T-helper 17 cell (primary cell): ENCODE measurements around the gene CASP10. TPM values are rescaled to one million over a fixed set of nuclear protein-coding genes. Genes with fewer than 3 reads are reported as not detected.
"Not testable (repeated sequence)": the region's sequence is repeated elsewhere in the genome, so short reads cannot be mapped to it uniquely, and the experiment has no call there.

Experiments used
- ATAC-seq: fragments of 150-1000 bp; cut with Tn5 transposase; 2 replicates; pipeline ENCODE4 v1.10.0; 2021; ENCODE audit warnings: mild to moderate bottlenecking, moderate library complexity
- DNase-seq, 3 donors: peaks; one replicate each; pipeline versions ENCODE4 v3.0.0 to v3.0.0-alpha.2; 2020 to 2021
- H3K9me3 ChIP-seq: one replicate; pipeline ENCODE4 v1.7.0; 2013; ENCODE audit warnings: low read length, mild to moderate bottlenecking; ENCODE audit not compliant: control insufficient read depth, poor library complexity, severe bottlenecking
- H3K27ac Mint-ChIP-seq: one replicate; pipeline ENCODE4 v1.8.0; 2022; ENCODE audit warnings: mild to moderate bottlenecking, moderate library complexity, mixed read lengths
- H3K27me3 Mint-ChIP-seq: one replicate; pipeline ENCODE4 v1.8.0; 2022; ENCODE audit warnings: mixed read lengths
- H3K36me3 Mint-ChIP-seq: one replicate; pipeline ENCODE4 v1.8.0; 2022; ENCODE audit warnings: low read depth, mixed read lengths
- H3K4me1 Mint-ChIP-seq: one replicate; pipeline ENCODE4 v1.8.0; 2022; ENCODE audit warnings: mild to moderate bottlenecking, mixed read lengths
- H3K4me3 Mint-ChIP-seq: one replicate; pipeline ENCODE4 v1.8.0; 2022; ENCODE audit warnings: mild to moderate bottlenecking, moderate library complexity, mixed read lengths
- total RNA-seq, 4 donors: library from RNA in 2 of 4; stranded (reverse) in 2 of 4; gene quantifications; one replicate each; pipeline ENCODE4 v1.2.3 and lab custom pipeline; 2022 to 2026

Gene CASP10
- total RNA-seq, 2 donors from 2014 or later, result 16.4 to 21.2 TPM

DNA sequence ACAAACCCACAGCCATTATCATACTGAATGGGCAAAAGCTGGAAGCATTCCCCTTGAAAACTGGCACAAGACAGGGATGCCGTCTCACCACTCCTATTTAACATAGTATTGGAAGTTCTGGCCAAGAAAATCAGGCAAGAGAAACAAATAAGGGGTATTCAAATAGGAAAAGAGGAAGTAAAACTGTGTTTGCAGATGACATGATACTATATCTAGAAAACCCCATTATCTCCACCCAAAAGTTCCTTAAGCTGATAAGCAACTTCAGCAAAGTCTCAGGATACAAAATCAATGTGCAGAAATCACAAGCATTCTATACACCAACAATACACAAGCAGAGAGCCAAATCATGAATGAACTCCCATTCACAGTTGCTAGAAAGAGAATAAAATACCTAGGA, 14.4 kb upstream of the CASP10 start:
- H3K4me1 Mint-ChIP-seq, H3K27me3 Mint-ChIP-seq, H3K36me3 Mint-ChIP-seq, DNase-seq, H3K27ac Mint-ChIP-seq, H3K9me3 ChIP-seq, ATAC-seq, H3K4me3 Mint-ChIP-seq: not testable (repeated sequence)

DNA sequence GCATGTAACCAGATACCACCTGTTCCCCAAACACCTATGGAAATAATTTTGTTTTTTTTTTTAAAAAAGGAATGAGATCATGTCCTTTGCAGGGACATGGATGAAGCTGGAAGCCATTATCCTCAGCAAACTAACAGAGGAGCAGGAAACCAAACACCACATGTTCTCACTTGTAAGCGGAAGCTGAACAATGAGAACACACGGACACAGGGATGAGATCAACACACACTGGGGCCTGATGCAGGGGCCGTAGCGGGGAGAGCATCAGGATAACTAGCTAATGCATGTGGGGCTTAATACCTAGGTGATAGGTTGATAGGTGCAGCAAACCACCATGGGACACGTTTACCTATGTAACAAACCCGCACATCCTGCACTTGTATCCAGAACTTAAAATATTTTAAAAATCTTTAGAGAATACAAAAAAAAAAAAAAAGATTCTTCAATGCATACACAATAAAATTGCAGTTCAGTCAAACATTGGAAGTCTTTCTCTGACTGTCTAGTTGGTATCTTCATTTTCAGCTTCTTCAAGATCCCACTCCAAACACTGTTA, 11.6 kb upstream of the CASP10 start:
- Mint-ChIP-seq H3K4me3 (no peak overlapping the region), H3K27ac (no peak overlapping the region), H3K36me3 (no peaks in the 10 kb centered on the region), H3K27me3 (no peaks in the 10 kb centered on the region), H3K4me1 (peaks cover 7% of the 10 kb centered on the region)
- no peak for ATAC-seq
- no peak for DNase-seq
- H3K9me3 ChIP-seq, result peaks cover 6% of the 10 kb centered on the region

DNA sequence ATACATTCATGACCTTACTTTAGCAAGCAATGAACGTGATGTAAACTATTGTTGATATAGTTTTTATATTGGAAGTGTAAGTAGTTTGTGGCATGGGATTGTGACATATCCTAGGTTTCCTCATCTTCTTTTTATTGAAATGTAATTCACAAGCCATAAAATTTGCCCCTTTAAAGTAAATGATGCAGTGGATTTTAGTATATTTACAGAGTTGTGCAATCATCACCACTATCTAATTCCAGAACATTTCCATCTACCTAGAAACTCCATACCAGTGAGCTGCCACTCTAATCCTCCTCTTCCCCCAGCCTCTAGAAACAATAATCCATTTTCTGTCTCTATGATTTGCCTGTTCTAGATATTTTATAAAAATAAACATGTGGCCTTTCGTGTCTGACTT, 10.7 kb upstream of the CASP10 start:
- ATAC-seq (no peak), DNase-seq (no peak)
- peaks cover 8% of the 10 kb centered on the region for H3K4me1 Mint-ChIP-seq
- H3K36me3 Mint-ChIP-seq, result no peaks in the 10 kb centered on the region
- H3K27ac Mint-ChIP-seq, result no peak overlapping the region
- H3K4me3 Mint-ChIP-seq, result no peak overlapping the region
- no peaks in the 10 kb centered on the region for H3K27me3 Mint-ChIP-seq
- H3K9me3 ChIP-seq, result peaks cover under 1% of the 10 kb centered on the region

DNA sequence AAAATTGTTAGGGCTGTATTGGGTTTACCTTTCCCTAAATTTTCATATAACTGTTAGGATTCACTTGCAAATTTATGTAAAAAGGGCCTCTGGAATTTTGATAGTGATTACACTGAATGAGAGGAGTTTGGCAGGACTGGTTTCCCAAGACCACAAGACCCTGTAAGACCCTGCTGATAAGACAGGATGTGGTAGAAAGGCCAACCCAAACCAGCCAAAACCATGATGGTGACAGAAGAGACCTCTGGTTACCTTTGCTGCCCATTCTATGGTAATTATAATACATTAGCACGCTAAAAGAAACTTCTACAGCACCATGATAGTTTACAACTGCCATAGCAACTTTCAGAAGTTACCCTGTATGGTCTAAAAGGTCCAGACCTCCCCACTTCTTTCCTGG, 8.3 kb upstream of the CASP10 start:
- H3K9me3 ChIP-seq, result no peaks in the 10 kb centered on the region
- H3K27ac Mint-ChIP-seq, result peak overlapping the region; percentile 70
- H3K4me3 Mint-ChIP-seq, result no peak overlapping the region
- H3K4me1 Mint-ChIP-seq, result peaks cover 8% of the 10 kb centered on the region
- no peaks in the 10 kb centered on the region for H3K27me3 Mint-ChIP-seq
- DNase-seq, result no peak
- H3K36me3 Mint-ChIP-seq, result no peaks in the 10 kb centered on the region
- ATAC-seq, result no peak

DNA sequence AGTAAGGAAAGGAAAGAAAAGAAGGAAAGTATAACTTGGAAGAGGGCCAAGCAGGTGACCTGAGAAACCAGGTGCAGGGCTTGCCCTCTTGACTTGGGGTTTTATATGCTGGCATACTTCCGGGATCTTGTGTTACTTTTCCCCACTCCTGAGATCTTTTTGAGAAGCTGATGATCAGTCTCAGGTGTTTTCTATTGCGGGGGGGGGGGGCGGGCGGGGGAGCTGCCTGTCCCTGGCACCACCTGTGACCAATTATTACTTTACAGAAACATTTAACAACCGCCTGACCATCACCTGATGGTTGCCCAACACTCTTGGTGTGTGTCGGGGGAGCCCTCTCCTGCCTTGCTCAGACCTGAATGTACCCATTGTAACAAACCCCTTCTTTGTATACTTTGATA, 6.9 kb upstream of the CASP10 start:
- H3K9me3 ChIP-seq, result no peaks in the 10 kb centered on the region
- DNase-seq (no peak), ATAC-seq (no peak)
- Mint-ChIP-seq H3K36me3 (no peaks in the 10 kb centered on the region), H3K4me3 (no peak overlapping the region), H3K27ac (no peak overlapping the region), H3K4me1 (peaks cover 14% of the 10 kb centered on the region), H3K27me3 (no peaks in the 10 kb centered on the region)

DNA sequence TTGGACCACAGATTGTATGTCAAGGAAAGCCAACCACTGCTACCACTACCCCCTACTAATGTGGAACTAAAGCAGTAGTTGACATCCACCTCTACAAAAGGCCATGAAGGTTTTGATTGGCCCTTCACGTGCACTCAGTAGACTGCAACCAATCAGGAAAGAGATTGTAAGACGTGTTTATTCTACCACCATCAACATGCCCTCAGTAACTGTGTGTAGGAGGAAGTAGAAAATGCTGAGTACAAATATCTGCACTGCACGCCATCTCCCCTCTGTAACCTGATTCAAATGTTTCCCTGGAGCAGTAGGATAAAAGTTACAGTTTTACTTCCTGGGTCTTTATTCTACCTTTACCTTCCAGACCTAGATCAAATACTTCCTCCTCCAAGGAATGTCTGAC, 2.9 kb upstream of the CASP10 start:
- peaks cover 27% of the 10 kb centered on the region for H3K4me1 Mint-ChIP-seq
- DNase-seq (no peak), ATAC-seq (peak; percentile 32)
- H3K9me3 ChIP-seq, result no peaks in the 10 kb centered on the region
- no peaks in the 10 kb centered on the region for H3K36me3 Mint-ChIP-seq
- no peaks in the 10 kb centered on the region for H3K27me3 Mint-ChIP-seq
- H3K4me3 Mint-ChIP-seq, result no peak overlapping the region
- H3K27ac Mint-ChIP-seq, result peak overlapping the region; percentile 80

DNA sequence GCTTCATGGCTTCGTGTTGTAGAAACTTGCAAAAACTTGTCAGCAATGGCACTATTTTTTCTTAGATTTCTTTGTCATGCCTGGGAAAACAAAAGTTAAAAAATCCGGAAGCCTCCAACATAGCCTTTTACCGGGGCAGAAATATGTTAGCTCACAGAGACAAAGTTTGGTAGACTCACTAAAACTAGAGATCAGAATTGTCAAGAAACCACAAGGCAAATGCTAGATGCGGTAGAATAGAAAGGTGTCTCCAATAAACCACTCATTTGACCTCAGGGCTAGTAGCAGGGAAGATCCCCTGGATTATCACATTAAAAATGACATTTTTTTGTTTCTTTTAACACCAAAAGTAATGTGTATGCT, 405 bp downstream of the CASP10 start:
- no peaks in the 10 kb centered on the region for H3K36me3 Mint-ChIP-seq
- DNase-seq (no peak), ATAC-seq (peak; percentile 47)
- peaks cover under 1% of the 10 kb centered on the region for H3K9me3 ChIP-seq
- H3K4me1 Mint-ChIP-seq, result peaks cover 40% of the 10 kb centered on the region
- H3K27me3 Mint-ChIP-seq, result no peaks in the 10 kb centered on the region
- H3K4me3 Mint-ChIP-seq, result peak overlapping the region; percentile 95
- peak overlapping the region; percentile 95 for H3K27ac Mint-ChIP-seq

DNA sequence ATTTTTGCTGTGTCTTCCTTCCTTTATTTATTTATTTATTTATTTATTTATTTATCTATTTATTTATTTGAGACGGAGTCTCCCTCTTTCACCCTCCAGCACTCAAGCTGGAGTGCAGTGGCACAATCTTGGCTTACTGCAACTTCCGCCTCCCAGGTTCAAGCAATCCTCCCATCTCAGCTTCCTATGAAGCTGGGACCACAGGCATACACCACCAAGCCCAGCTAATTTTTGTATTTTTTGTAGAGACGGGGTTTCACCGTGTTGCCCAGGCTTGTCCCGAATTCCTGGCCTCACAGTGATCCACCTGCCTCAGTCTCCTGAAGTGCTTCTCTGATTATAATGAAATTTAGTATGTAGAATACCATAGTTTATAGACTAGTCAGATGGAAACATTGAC, 894 bp downstream of the CASP10 start:
- peak overlapping the region; percentile 95 for H3K4me3 Mint-ChIP-seq
- DNase-seq, ATAC-seq, H3K27me3 Mint-ChIP-seq, H3K9me3 ChIP-seq, H3K36me3 Mint-ChIP-seq: not testable (repeated sequence)
- H3K4me1 Mint-ChIP-seq, result peaks cover 42% of the 10 kb centered on the region
- peak overlapping the region; percentile 95 for H3K27ac Mint-ChIP-seq

DNA sequence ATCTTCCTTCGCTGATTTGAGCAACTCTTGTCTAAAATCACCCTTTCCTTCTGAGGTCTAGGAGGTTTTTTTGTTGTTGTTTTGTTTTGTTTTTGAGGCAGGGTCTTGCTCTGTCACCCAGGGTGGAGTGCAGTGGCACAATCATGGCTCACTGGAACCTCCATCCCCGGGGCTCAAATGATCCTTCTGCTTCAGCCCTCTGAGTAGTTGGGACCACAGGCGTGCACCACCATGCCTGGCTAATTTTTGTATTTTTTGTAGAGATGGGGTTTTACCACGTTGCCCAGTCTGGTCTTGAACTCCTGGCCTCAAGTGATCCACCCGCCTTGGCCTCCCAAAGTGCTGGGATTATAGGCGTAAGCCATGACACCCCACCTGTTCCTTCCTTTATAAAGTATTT, 1.3 kb downstream of the CASP10 start:
- peak overlapping the region; percentile 95 for H3K27ac Mint-ChIP-seq
- peaks cover 44% of the 10 kb centered on the region for H3K4me1 Mint-ChIP-seq
- H3K9me3 ChIP-seq, H3K27me3 Mint-ChIP-seq, ATAC-seq, DNase-seq, H3K36me3 Mint-ChIP-seq: not testable (repeated sequence)
- H3K4me3 Mint-ChIP-seq, result peak overlapping the region; percentile 95

DNA sequence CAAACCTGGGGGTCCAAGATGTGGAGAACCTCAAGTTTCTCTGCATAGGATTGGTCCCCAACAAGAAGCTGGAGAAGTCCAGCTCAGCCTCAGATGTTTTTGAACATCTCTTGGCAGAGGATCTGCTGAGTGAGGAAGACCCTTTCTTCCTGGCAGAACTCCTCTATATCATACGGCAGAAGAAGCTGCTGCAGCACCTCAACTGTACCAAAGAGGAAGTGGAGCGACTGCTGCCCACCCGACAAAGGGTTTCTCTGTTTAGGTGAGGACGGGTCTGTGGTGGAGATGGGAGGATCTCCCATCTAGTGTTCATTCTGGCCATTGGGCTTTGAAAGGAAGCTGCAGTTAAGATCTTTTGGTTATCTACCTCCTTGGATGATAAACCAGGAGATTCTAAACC, 2.9 kb downstream of the CASP10 start:
- peak overlapping the region; percentile 95 for H3K27ac Mint-ChIP-seq
- no peaks in the 10 kb centered on the region for H3K27me3 Mint-ChIP-seq
- peaks cover 3% of the 10 kb centered on the region for H3K9me3 ChIP-seq
- peak overlapping the region; percentile 95 for H3K4me3 Mint-ChIP-seq
- ATAC-seq (no peak), DNase-seq (no peak)
- H3K4me1 Mint-ChIP-seq, result peaks cover 42% of the 10 kb centered on the region
- no peaks in the 10 kb centered on the region for H3K36me3 Mint-ChIP-seq

DNA sequence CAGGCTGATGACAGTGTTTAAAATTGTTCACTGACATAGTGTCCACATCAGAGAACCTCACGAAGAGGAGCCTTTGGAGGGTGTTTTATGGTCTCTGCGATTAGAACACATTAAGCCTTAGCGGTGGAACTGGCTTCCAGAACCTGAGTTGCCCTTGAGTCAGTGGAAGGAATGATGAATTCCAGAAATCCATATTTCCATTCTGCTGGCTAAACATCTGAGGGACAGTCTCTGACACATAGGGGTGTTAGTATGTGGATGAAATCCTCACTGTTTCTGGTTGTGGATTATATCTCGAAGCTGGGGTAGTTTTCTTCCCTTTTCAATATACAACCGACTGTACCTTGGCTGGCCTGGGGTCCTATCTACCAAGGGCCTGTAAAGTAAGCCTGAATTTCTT, 4.0 kb downstream of the CASP10 start:
- H3K4me1 Mint-ChIP-seq, result peaks cover 52% of the 10 kb centered on the region
- no peaks in the 10 kb centered on the region for H3K36me3 Mint-ChIP-seq
- no peaks in the 10 kb centered on the region for H3K27me3 Mint-ChIP-seq
- DNase-seq (no peak), ATAC-seq (no peak)
- peak overlapping the region; percentile 0 for H3K4me3 Mint-ChIP-seq
- peaks cover 3% of the 10 kb centered on the region for H3K9me3 ChIP-seq
- H3K27ac Mint-ChIP-seq, result no peak overlapping the region

DNA sequence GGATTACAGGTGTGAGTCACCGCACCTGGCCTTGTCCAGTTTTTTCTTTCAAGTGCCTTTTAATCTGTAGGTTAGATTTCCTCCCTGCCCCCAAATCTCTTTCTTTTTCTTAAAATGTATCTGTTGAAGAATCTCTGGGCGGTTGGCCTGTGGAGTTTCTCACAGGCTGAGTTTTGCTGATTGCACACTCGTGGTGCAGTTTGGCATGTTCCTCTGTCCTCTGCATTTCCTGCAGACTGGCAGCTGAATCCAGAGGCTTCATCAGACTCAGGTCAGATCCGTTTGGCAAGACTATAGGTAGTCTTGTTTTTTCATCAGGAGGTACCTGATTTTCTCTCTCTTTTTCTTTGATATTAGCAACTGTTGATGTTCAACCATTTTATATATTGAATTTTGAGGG, 5.5 kb downstream of the CASP10 start:
- no peak for DNase-seq
- no peaks in the 10 kb centered on the region for H3K36me3 Mint-ChIP-seq
- peaks cover 53% of the 10 kb centered on the region for H3K4me1 Mint-ChIP-seq
- no peak for ATAC-seq
- H3K9me3 ChIP-seq, result peaks cover 3% of the 10 kb centered on the region
- no peaks in the 10 kb centered on the region for H3K27me3 Mint-ChIP-seq
- peak overlapping the region; percentile 78 for H3K27ac Mint-ChIP-seq
- H3K4me3 Mint-ChIP-seq, result no peak overlapping the region

DNA sequence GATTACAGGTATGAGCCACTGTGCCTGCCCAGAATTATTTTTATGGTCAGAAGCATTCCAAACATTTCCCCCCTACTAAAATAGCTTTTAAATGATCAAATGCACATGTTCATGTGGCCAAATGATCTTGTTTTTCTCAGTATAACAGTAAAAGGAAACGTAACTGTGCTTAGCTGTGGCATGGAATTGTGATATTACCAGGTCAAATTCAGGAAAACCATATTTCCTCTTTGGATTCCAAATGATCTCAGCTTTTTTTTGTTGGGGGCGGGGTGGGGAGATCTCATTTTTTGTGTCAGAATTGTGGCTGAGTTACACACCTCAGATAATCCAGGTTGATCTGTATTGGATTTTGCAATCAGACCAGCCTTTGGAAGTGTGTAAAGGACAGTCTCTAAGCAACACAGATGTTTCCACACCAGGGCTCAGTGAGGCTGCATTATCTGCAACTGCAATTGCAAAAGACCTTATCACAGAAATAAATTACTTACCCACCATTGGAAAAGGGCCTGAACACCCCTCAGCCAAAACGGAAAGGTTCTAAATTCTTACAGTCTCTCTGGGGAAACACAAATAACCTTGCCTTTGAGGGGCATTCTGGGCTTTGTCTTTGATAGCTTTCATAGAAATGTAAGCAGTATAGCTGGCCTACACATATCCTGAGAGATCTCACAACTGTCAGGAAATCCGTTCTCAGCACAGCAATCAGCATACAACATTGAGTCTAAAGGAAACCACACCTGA, 8.4 kb downstream of the CASP10 start:
- Mint-ChIP-seq H3K4me1 (peaks cover 47% of the 10 kb centered on the region), H3K27ac (peak overlapping the region; percentile 93), H3K36me3 (no peaks in the 10 kb centered on the region), H3K27me3 (no peaks in the 10 kb centered on the region), H3K4me3 (peak overlapping the region; percentile 80)
- H3K9me3 ChIP-seq, result peaks cover 3% of the 10 kb centered on the region
- DNase-seq, result no peak
- peak; percentile 92 for ATAC-seq

DNA sequence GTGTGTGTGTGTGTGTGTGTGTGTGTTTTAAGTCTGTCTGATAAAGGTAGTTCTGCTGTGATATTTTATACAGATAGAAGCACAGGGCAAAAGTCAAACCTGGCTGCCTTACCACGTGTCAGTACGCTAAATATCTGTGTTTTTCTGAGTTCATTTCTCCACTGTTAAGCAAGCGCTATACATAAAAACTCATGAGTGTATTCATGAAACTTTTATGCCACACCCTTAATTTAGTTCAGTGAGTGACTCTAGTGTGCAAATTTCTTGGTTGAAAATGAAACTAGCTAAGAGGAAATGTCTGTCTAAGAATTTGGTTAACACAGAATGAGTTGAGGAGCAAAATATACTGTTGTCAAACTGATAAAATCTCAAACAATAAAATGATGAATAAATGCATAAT, 11.2 kb downstream of the CASP10 start:
- Mint-ChIP-seq H3K27me3 (no peaks in the 10 kb centered on the region), H3K36me3 (peaks cover 6% of the 10 kb centered on the region), H3K27ac (peak overlapping the region; percentile 93), H3K4me3 (peak overlapping the region; percentile 74), H3K4me1 (peaks cover 42% of the 10 kb centered on the region)
- DNase-seq, result no peak
- peak; percentile 57 for ATAC-seq
- no peaks in the 10 kb centered on the region for H3K9me3 ChIP-seq
